ENCODE data around the gene ZBTB37. TPM values are rescaled to one million over a fixed set of nuclear protein-coding genes. Genes with fewer than 3 reads are reported as not detected.
"Not testable (repeated sequence)": the region's sequence is repeated elsewhere in the genome, so short reads cannot be mapped to it uniquely, and the experiment has no call there.

The ZBTB37 gene
- total RNA-seq, 4 donors from 2014 or later = 6.1 to 20.7 (median 9.3) TPM

DNA sequence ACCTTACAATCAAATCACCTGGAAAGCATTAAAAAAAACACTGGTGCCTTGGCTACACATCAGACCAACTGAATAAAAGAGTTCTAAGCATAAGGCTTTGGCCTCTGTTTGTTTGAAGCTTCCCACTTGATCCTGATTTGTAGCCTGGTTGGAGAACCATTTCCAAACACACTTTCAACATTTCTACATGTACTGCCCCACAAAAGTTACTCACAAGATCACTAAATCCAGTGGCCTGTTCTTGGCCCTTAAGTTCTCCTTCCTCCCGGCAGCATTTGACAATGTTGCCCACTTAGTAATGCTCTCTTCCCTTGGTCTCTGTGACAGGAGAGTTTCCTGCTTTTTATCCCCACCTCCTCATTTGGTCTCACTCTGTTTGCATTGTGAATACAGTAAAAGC, 12.2 kb upstream of the ZBTB37 start:
- H3K27me3 ChIP-seq = no peaks in the 10 kb centered on the region
- H3K36me3 ChIP-seq = peaks cover 78% of the 10 kb centered on the region
- H3K4me1 ChIP-seq = no peaks in the 10 kb centered on the region
- 78% methylated on average over 1 of the region's 1 CpG for WGBS
- TF ChIP-seq, protein P1, sequence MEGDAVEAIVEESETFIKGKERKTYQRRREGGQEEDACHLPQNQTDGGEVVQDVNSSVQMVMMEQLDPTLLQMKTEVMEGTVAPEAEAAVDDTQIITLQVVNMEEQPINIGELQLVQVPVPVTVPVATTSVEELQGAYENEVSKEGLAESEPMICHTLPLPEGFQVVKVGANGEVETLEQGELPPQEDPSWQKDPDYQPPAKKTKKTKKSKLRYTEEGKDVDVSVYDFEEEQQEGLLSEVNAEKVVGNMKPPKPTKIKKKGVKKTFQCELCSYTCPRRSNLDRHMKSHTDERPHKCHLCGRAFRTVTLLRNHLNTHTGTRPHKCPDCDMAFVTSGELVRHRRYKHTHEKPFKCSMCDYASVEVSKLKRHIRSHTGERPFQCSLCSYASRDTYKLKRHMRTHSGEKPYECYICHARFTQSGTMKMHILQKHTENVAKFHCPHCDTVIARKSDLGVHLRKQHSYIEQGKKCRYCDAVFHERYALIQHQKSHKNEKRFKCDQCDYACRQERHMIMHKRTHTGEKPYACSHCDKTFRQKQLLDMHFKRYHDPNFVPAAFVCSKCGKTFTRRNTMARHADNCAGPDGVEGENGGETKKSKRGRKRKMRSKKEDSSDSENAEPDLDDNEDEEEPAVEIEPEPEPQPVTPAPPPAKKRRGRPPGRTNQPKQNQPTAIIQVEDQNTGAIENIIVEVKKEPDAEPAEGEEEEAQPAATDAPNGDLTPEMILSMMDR (IDR thresholded peaks at IDR 0.05) = no peak
- DNase-seq (ENCODE audit: low spot score in 2 of 2) = no peak
- no peak overlapping the region for H3K27ac ChIP-seq
- no peaks in the 10 kb centered on the region for H3K9me3 ChIP-seq
- no peak overlapping the region for H3K4me3 ChIP-seq

DNA sequence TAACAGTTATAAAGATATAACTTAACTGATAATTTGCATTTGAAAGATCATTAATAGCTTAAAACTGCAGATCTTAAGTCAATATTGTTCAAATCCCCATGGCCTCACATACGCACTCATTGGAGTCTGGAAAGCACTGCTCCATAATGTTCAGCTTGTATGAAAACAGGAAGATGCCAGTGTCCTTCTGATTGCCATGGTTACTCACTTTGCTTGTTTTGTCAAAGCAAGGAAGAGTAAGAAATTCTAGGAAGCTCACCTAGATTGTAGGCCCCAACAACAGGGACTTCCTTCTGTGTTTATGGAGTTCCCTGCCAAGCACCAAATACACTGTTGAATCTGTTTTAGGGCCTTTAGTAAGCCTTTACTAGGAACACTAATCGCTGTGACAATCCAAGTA, 11.3 kb upstream of the ZBTB37 start:
- TF ChIP-seq POLR2AphosphoS5 (IDR thresholded peaks at IDR 0.05) = no peak
- TF ChIP-seq EP300 (IDR thresholded peaks at IDR 0.05) = no peak
- TF ChIP-seq, protein P1 (IDR thresholded peaks at IDR 0.05) = no peak
- TF ChIP-seq POLR2A (IDR thresholded peaks at IDR 0.05) = no peak
- no peak for DNase-seq (ENCODE audit: low spot score in 2 of 2)
- Histone ChIP-seq H3K27me3 (no peaks in the 10 kb centered on the region), H3K4me3 (no peak overlapping the region), H3K9me3 (no peaks in the 10 kb centered on the region), H3K4me1 (no peaks in the 10 kb centered on the region), H3K36me3 (peaks cover 74% of the 10 kb centered on the region), H3K27ac (no peak overlapping the region)
- 97% methylated on average over 2 of the region's 2 CpGs for WGBS

DNA sequence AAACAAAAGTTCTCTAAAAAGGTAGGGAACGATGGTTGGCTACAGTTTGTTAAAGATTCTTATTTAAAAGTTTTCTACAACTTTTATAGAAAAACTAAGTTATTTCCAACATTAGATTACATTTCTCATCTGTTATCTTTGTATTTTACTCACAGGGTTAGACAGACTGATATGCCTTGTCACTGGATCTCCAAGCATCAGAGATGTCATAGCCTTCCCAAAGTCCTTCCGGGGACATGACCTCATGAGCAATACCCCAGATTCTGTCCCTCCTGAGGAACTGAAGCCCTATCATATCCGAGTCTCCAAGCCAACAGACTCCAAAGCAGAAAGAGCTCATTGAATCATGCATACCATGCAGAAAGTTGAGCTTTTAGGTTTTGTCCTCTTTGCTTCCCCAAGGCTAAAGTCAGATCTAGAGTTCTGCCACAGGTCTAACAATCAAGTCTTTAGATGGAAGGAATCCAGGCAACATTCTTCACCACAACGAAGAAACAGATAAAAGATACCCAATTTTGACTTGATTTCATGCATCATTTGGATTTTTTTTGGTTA, 10.7 kb upstream of the ZBTB37 start:
- no peak overlapping the region for H3K27ac ChIP-seq
- DNase-seq (ENCODE audit: low spot score in 2 of 2) = no peak
- WGBS = 86% methylated on average over 4 of the region's 4 CpGs

DNA sequence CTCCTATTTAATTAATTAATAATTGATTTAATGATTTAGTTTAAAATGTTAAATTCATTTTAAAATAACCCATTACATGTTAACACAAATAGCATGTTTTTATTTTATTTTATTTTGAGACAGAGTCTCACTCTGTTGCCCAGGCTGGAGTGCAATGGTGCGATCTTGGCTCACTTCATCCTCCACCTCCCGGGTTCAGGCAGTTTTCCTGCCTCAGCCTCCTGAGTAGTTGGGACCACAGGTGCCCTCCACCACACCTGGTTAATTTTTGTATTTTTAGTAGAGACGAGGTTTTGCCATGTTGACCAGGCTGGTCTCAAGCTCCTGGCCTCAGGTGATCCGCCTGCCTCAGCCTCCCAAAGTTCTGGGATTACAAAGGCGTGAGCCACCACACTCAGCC, 8.6 kb upstream of the ZBTB37 start:
- not testable (repeated sequence) for H3K27me3 ChIP-seq; H3K4me3 ChIP-seq; H3K9me3 ChIP-seq; H3K27ac ChIP-seq; H3K4me1 ChIP-seq; DNase-seq (ENCODE audit: low spot score in 2 of 2)
- H3K36me3 ChIP-seq = peaks cover 79% of the 10 kb centered on the region
- WGBS = 96% methylated on average over 5 of the region's 5 CpGs

More for the DNA sequence above, 10.7 kb upstream of the ZBTB37 start:
- no peak for TF ChIP-seq POLR2A (IDR thresholded peaks at IDR 0.05)
- TF ChIP-seq, protein P1 (IDR thresholded peaks at IDR 0.05) = no peak
- TF ChIP-seq EP300 (IDR thresholded peaks at IDR 0.05) = no peak
- TF ChIP-seq POLR2AphosphoS5 (IDR thresholded peaks at IDR 0.05) = no peak
- Histone ChIP-seq H3K27me3 (no peaks in the 10 kb centered on the region), H3K4me1 (no peaks in the 10 kb centered on the region), H3K4me3 (no peak overlapping the region), H3K36me3 (peaks cover 76% of the 10 kb centered on the region), H3K9me3 (no peaks in the 10 kb centered on the region)

DNA sequence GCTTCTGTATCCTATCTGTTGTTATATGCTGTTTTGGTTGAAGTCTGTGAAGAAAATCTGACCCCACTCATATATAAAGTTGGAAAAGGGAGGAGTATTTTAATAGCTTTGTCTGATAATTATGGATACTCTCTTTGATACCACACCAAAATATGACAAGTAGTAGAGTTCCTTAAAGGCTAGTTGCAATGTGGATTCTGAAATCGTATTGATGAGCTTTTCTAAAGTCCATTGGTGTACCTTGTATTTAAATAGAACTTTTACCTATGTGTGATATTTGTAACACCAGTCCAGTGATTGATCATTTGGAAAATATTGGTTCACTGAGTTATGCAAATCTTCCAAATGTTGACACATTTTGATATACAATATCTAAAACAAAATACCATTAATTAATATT, 8.1 kb upstream of the ZBTB37 start:
- H3K9me3 ChIP-seq = no peaks in the 10 kb centered on the region
- H3K36me3 ChIP-seq = peaks cover 79% of the 10 kb centered on the region
- H3K27ac ChIP-seq = no peak overlapping the region
- H3K4me1 ChIP-seq = peaks cover 5% of the 10 kb centered on the region
- TF ChIP-seq POLR2A (IDR thresholded peaks at IDR 0.05) (no peak), EP300 (IDR thresholded peaks at IDR 0.05) (no peak), POLR2AphosphoS5 (IDR thresholded peaks at IDR 0.05) (no peak)
- TF ChIP-seq, protein P1 (IDR thresholded peaks at IDR 0.05) = no peak
- DNase-seq (ENCODE audit: low spot score in 2 of 2) = no peak
- 100% methylated on average over 1 of the region's 1 CpG for WGBS
- H3K27me3 ChIP-seq = no peaks in the 10 kb centered on the region
- no peak overlapping the region for H3K4me3 ChIP-seq

DNA sequence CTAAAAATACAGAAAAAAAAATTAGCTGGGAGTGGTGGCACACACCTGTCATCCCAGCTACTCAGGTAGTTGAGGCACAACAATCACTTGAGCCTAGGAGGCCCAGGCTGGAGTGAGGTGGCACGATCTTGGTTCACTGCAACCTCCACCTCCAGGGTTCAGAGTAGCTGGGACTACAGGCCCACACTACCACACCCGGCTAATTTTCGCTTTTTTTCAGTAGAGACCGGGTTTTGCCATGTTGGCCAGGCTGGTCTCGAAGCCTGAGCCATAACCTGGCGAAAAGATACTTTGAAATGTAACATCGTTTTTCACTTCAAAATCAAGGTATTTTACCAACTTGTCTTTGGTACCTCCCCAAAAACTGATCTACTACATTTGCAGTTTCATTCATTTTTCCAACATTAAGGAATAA, 6.4 kb upstream of the ZBTB37 start:
- no peak overlapping the region for H3K27ac ChIP-seq
- 92% methylated on average over 7 of the region's 7 CpGs for WGBS
- H3K4me1 ChIP-seq = peaks cover 20% of the 10 kb centered on the region
- no peak for TF ChIP-seq POLR2AphosphoS5 (IDR thresholded peaks at IDR 0.05)
- peaks cover 72% of the 10 kb centered on the region for H3K36me3 ChIP-seq
- H3K4me3 ChIP-seq = no peak overlapping the region
- DNase-seq (ENCODE audit: low spot score in 2 of 2) = no peak
- no peaks in the 10 kb centered on the region for H3K9me3 ChIP-seq
- H3K27me3 ChIP-seq = no peaks in the 10 kb centered on the region

DNA sequence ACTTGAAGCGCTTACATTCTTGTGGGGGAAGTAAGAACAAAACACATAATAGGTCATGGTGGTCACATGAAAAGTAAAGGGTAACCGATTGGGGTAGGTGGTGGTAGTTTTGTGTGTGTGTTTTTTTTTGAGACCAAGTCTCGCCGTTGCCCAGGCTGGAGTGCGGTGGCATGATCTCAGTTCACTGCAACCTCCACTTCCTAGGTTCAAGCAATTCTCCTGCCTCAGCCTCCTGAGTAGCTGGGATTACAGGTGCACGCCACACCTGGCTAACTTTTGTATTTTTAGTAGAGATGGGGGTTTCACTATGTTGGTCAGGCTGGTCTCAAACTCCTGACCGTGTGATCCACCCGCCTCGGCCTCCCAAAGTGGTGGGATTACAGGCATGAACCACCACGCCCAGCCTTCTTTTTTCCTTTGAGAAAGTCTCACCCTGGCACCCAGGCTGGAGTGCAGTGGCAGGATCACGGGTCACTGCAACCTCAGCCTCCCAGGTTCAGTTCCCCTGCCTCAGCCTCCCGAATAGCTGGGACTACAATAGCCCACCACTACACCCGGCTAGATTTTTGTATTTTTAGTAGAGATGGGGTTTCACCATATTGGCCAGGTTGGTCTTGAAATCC, 5.9 kb upstream of the ZBTB37 start:
- H3K27me3 ChIP-seq; H3K4me3 ChIP-seq; H3K9me3 ChIP-seq; H3K27ac ChIP-seq; DNase-seq (ENCODE audit: low spot score in 2 of 2): not testable (repeated sequence)
- WGBS = 90% methylated on average over 13 of the region's 13 CpGs
- Histone ChIP-seq H3K4me1 (peaks cover 25% of the 10 kb centered on the region), H3K36me3 (peaks cover 66% of the 10 kb centered on the region)

Measured in suprapubic skin (tissue), 4 donors.